C4-2B (cell line): ENCODE data around the gene VAV3.

ENCODE experiments used
- H3K27ac ChIP-seq: fragments of 450-650 bp; 2 replicates; pipeline ENCODE4 v1.5.1; 2017
- ZFX ChIP-seq: fragments of 450-650 bp; IDR thresholded peaks from 2 replicates; pipeline ENCODE4 v1.6.1; 2017
- TF ChIP-seq, protein P1 (sequence below): fragments of 450-650 bp; conservative IDR thresholded peaks from 2 replicates; pipeline ENCODE4 v1.5.1; 2017; ENCODE audit warnings: mild to moderate bottlenecking

The VAV3 gene

DNA sequence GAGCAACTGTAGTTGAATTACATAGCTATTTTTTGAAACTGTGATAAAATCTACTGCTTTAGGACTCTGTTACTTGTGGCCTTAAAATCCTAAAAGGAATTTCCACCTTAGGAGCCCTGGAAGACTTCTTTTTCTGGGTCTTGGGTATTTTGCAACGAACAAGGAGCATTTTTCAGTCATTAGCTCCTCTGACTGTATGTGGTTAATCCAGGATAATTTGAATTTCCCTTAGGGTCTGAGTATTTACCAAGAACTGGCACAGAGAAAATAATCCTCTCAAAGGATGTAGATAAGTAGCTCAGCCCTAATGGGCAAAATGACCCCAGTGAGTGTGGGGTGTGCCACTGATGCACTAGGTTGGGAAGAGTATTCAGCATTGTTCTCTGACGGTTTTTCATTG is 170.4 kb downstream of the VAV3 start:
- no peak overlapping the region for H3K27ac ChIP-seq
- TF ChIP-seq, protein P1, sequence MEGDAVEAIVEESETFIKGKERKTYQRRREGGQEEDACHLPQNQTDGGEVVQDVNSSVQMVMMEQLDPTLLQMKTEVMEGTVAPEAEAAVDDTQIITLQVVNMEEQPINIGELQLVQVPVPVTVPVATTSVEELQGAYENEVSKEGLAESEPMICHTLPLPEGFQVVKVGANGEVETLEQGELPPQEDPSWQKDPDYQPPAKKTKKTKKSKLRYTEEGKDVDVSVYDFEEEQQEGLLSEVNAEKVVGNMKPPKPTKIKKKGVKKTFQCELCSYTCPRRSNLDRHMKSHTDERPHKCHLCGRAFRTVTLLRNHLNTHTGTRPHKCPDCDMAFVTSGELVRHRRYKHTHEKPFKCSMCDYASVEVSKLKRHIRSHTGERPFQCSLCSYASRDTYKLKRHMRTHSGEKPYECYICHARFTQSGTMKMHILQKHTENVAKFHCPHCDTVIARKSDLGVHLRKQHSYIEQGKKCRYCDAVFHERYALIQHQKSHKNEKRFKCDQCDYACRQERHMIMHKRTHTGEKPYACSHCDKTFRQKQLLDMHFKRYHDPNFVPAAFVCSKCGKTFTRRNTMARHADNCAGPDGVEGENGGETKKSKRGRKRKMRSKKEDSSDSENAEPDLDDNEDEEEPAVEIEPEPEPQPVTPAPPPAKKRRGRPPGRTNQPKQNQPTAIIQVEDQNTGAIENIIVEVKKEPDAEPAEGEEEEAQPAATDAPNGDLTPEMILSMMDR, result no peak
- TF ChIP-seq ZFX, result no peak

DNA sequence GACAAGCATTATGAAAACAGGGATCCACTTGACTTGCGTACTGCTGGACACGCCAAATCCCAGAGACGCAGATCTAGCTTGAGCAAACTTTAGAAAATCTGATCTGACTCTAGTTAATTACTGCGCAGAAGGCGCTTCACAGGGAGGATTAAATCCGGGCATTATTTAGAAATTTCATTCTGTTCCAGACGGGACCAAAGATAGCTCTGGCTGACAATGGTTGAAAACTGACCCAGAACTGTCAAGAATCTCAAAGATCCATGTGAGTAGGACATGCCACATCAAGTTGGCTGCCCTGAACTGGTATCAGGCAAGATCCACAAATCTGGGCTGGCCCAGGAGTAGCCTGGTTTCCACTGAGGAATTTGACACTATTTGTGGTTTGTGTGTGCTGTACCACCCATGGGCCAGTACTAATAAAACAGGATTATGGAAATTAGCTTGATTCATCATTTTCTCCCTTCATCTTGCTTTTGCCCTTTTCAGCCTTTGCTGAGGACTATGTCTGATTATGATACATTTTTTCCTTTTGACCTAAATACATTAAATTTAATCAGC is 171.0 kb downstream of the VAV3 start:
- TF ChIP-seq ZFX, result no peak
- TF ChIP-seq, protein P1, result no peak
- H3K27ac ChIP-seq, result no peak overlapping the region

DNA sequence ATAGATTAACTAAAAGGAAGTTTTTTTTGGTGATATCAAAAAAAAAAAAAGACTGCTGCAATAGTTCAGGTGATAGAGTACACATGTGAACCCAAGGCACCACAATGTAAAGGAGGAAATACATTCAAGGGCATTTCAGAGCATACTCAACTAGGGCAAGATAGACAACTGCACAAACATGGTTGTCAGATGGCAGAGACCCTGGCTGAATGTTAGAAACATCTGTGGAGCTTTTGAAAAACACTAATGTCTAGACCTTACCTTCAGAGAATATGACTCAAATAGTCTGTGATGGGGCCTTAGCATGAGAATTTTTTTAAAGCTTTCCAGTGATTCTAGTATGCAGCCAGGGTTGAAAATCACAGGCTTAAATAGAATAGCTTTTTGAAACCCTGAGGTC is 173.6 kb downstream of the VAV3 start:
- no peak for TF ChIP-seq ZFX
- TF ChIP-seq, protein P1, result no peak
- no peak overlapping the region for H3K27ac ChIP-seq

DNA sequence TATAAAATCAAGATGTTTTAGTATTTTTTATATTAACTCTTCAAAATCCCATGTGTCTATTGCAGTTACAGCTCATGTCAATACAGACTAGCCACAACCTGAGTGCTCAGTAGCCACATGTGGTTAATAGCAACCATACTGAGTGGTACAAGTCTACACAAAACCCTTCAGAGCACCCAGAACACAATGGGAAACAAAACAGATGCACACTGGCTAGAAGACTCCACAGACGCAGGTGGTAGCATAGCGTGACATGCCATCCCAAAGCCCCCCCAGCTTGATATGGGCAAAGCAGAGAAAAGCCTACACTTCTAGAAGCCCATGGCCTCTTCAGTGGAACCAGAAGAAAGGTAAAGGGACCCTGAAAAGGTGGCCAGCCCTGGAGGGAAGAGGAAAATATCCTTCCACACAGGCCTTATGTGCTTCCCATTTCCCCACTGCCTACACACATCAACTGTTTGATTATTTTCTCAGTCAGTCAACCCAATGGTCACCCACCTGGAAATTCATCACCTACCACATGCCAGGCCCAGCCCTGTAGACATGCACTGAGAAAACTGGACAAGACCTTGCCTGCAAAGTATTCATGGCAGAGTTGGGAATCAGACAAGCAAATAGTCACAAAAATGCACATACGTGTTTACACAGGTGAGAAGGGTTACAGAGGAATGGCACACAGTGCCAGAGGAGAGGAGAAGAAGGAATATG is 175.0 kb downstream of the VAV3 start:
- peak overlapping the region; percentile 21; the same call in 1 of the 2 replicates for H3K27ac ChIP-seq
- TF ChIP-seq, protein P1, result no peak
- no peak for TF ChIP-seq ZFX

DNA sequence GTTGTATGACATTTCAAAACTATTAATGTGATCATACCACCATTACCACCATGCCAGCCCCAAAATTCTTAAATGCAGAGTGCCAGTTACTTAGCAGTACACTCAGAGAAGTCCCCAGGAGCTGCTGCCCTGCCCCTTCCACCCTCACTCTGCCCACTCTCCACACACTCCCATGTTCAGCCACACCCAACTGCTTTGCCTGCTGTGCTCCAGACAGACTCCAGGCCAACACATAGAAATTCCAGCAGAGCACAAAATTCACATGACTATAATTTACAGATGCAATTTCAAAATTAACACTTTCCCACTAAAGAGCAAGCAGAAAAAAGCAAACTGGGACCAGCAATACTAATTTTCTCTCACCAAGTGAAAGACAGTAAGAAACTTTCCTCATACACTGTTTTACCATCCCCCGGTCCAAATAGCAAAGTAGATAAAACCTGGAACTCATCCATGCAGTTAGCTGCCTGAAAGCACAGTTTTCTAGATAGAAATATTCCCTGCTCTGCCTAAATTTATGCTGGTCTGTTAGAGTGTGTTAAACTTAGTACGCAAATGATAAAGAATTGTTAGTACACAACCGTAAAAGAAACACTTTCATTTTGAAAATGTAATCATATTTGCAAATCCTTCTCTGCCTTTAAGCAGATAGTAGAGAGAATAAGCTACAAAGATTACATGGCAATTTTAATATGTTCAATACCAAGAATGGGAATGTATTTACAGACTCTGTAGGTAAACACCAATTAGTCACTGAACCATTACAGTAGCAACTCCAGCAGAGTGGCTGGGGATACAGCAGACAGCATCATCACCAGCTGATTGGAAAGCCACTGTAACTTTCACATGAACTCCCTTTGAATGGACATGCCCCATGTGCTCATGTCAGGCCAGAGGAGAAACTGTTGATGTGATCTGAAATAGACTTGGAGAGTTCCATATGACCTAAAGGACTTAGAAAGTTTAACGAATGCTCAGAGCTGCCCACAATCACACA is 176.5 kb downstream of the VAV3 start:
- no peak overlapping the region for H3K27ac ChIP-seq
- TF ChIP-seq ZFX, result no peak
- TF ChIP-seq, protein P1, result no peak

DNA sequence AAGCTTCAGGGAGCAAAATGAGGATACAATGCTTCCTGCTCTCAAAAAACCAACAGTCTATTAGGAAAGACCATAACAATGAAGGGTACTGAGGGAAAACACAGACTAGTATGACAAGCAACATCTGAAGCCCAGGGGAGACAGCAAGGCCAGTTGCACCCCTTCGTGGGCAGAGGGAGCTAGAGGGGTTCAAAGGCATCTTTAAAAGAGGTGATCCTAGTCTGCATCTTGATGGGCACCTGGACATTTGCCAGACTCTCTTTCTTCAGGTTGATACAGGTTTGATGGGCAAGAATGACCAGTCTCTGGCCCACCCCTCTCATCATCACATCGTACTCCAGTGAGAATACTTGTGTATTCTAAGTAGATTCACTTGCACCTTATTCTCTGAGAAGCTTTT is 177.7 kb downstream of the VAV3 start:
- TF ChIP-seq ZFX, result no peak
- TF ChIP-seq, protein P1, result no peak; the same call in 1 of the 2 replicates

More for the DNA sequence above, 177.7 kb downstream of the VAV3 start:
- H3K27ac ChIP-seq, result no peak overlapping the region
